Panc1 (cell line): ENCODE measurements around the gene KCNV2. TPM values are rescaled to one million over a fixed set of nuclear protein-coding genes. Genes with fewer than 3 reads are reported as not detected.

Experiments
- ATAC-seq: fragments of 200-7000 bp; cut with Tn5 transposase; 2 replicates; pipeline ENCODE4 v1.9.1; 2020; ENCODE audit warnings: mild to moderate bottlenecking, moderate library complexity
- BruUV-seq: library from RNA; stranded (reverse); fragments of 400-500 nt; replicated peaks from 2 replicates; lab custom pipeline; 2021; lab: Mats Ljungman, UMichigan
- CTCF ChIA-PET: fragments of 300-600 bp; sonication (Branson Sonifier 250); formaldehyde crosslinking; loops from one replicate; lab custom pipeline; 2022; ENCODE audit warnings: antibody characterized with exemption; lab: Charles Lee
- POLR2A ChIA-PET: fragments of 300-600 bp; sonication (Branson Sonifier 250); formaldehyde crosslinking; loops from one replicate; lab custom pipeline; 2022; ENCODE audit warnings: antibody characterized with exemption; lab: Charles Lee
- DNase-seq: peaks from one replicate; pipeline ENCODE4 v3.0.0-alpha.2; 2010; ENCODE audit warnings: low read depth, low spot score
- H3K27ac ChIP-seq: 2 replicates; pipeline ENCODE4 v1.5.1; 2011; ENCODE audit warnings: mild to moderate bottlenecking, low read length, inconsistent platforms
- H3K27me3 ChIP-seq: fragments of 200-500 bp; sonication (Bioruptor generic); 2 replicates; pipeline ENCODE4 v1.6.0; 2014; ENCODE audit warnings: low read length, inconsistent platforms; ENCODE audit not compliant: control insufficient read depth, insufficient read depth
- H3K36me3 ChIP-seq: fragments of 200-500 bp; sonication (Bioruptor generic); 2 replicates; pipeline ENCODE4 v1.5.1; 2014; ENCODE audit warnings: inconsistent platforms, mild to moderate bottlenecking, low read length, moderate library complexity; ENCODE audit not compliant: control insufficient read depth, insufficient read depth
- H3K4me1 ChIP-seq: 2 replicates; pipeline ENCODE4 v1.5.1; 2011; ENCODE audit warnings: inconsistent platforms, mild to moderate bottlenecking, low read length, moderate library complexity; ENCODE audit not compliant: control insufficient read depth, insufficient read depth
- H3K4me3 ChIP-seq, 2 experiments: 2 replicates each; pipeline ENCODE4 v1.5.1; 2011 to 2012; ENCODE audit warnings: low read depth in 2 of 2, low read length in 2 of 2, mild to moderate bottlenecking in 2 of 2, inconsistent platforms in 1 of 2, moderate library complexity in 1 of 2
- H3K9me3 ChIP-seq: fragments of 200-500 bp; sonication (Bioruptor generic); 2 replicates; pipeline ENCODE4 v1.5.1; 2014; ENCODE audit warnings: low read depth, mild to moderate bottlenecking, inconsistent platforms, low read length, moderate library complexity; ENCODE audit not compliant: control insufficient read depth, insufficient read depth
- POLR2AphosphoS5 ChIP-seq: IDR thresholded peaks from 2 replicates; pipeline ENCODE4 v1.6.1; 2012; ENCODE audit warnings: mild to moderate bottlenecking, low read depth, low read length, moderate library complexity
- SIN3A ChIP-seq: IDR thresholded peaks from 2 replicates; pipeline ENCODE4 v1.6.1; 2012; ENCODE audit warnings: low read depth, mild to moderate bottlenecking, low read length, moderate library complexity, borderline replicate concordance; ENCODE audit not compliant: insufficient read depth
- TCF7L2 ChIP-seq: IDR thresholded peaks from 2 replicates; pipeline ENCODE4 v1.6.1; 2011; ENCODE audit warnings: mild to moderate bottlenecking, low read depth, low read length, inconsistent platforms
- in situ Hi-C: cut with HindIII; loops from 2 replicates; pipeline ENCODE4 v1.10.0; 2016; ENCODE audit warnings: low sequenced_read_pairs, low pct_unique_long_range_greater_than_20kb
- intact Hi-C: fragments of 100-400 bp; cut with micrococcal nuclease; formaldehyde crosslinking; loops from one replicate; pipeline ENCODE4 v1.10.0; 2022; ENCODE audit not compliant: unreplicated experiment
- total RNA-seq: library from RNA; stranded (reverse); gene quantifications from one replicate; pipeline ENCODE4 v1.2.1, GENCODE V29; 2021; ENCODE audit not compliant: unreplicated experiment
- TF ChIP-seq, protein P1 (sequence below): fragments of 450-650 bp; IDR thresholded peaks from 2 replicates; pipeline ENCODE4 v1.5.1; 2017; ENCODE audit warnings: mild to moderate bottlenecking
- TF ChIP-seq, protein P2 (sequence below), 2 experiments: IDR thresholded peaks; 2 replicates each; pipeline ENCODE4 v1.6.1; 2011 to 2012; ENCODE audit warnings: low read depth in 2 of 2, control low read depth in 1 of 2, low read length in 1 of 2, mild to moderate bottlenecking in 1 of 2, moderate library complexity in 1 of 2; ENCODE audit not compliant: insufficient read depth in 1 of 2

Gene KCNV2
- total RNA-seq, 1 experiment from 2014 or later: not detected

DNA sequence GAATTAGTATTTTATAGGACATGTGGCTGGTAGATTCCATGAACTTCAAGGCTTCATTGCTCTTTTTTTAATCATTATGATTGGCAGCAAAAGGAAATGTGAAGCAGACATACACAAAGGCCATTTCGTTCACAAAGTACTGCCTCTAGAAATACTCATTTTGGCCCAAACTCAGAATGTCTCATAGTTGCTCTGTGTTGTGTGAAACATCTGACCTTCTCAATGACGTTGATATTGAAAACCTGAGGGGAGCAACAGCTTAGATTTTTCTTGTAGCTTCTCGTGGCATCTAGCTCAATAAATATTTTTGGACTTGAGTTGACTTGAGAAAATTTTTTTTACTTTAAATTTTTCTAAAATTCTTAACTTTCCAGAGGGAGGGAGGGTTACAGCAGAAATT lies 12.4 kb downstream of the KCNV2 start:
- ATAC-seq: no peak
- no peak overlapping the region for H3K27ac ChIP-seq

DNA sequence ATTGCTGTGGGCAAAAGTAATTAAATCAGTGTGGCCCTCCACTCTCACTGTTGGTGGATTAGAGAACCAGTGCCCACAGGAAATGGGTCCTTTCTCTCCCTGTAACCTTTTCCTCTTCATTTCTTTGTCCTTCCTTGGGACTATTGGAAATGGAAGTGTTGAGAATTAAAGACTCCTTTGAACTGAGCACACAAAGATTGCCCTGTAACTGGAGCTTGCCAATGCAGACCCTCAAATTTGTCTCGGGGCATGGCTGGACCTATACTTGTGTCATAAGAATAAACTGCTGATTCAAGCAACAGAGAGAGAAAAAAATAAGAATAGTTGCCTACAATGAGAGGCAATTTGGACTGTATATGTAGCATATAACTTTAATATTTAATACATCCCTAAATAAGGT lies 13.7 kb downstream of the KCNV2 start:
- TF ChIP-seq POLR2AphosphoS5: no peak
- TF ChIP-seq, protein P1, sequence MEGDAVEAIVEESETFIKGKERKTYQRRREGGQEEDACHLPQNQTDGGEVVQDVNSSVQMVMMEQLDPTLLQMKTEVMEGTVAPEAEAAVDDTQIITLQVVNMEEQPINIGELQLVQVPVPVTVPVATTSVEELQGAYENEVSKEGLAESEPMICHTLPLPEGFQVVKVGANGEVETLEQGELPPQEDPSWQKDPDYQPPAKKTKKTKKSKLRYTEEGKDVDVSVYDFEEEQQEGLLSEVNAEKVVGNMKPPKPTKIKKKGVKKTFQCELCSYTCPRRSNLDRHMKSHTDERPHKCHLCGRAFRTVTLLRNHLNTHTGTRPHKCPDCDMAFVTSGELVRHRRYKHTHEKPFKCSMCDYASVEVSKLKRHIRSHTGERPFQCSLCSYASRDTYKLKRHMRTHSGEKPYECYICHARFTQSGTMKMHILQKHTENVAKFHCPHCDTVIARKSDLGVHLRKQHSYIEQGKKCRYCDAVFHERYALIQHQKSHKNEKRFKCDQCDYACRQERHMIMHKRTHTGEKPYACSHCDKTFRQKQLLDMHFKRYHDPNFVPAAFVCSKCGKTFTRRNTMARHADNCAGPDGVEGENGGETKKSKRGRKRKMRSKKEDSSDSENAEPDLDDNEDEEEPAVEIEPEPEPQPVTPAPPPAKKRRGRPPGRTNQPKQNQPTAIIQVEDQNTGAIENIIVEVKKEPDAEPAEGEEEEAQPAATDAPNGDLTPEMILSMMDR: no peak
- no peak for TF ChIP-seq SIN3A
- TF ChIP-seq, protein P2, sequence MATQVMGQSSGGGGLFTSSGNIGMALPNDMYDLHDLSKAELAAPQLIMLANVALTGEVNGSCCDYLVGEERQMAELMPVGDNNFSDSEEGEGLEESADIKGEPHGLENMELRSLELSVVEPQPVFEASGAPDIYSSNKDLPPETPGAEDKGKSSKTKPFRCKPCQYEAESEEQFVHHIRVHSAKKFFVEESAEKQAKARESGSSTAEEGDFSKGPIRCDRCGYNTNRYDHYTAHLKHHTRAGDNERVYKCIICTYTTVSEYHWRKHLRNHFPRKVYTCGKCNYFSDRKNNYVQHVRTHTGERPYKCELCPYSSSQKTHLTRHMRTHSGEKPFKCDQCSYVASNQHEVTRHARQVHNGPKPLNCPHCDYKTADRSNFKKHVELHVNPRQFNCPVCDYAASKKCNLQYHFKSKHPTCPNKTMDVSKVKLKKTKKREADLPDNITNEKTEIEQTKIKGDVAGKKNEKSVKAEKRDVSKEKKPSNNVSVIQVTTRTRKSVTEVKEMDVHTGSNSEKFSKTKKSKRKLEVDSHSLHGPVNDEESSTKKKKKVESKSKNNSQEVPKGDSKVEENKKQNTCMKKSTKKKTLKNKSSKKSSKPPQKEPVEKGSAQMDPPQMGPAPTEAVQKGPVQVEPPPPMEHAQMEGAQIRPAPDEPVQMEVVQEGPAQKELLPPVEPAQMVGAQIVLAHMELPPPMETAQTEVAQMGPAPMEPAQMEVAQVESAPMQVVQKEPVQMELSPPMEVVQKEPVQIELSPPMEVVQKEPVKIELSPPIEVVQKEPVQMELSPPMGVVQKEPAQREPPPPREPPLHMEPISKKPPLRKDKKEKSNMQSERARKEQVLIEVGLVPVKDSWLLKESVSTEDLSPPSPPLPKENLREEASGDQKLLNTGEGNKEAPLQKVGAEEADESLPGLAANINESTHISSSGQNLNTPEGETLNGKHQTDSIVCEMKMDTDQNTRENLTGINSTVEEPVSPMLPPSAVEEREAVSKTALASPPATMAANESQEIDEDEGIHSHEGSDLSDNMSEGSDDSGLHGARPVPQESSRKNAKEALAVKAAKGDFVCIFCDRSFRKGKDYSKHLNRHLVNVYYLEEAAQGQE (IDR thresholded peaks at IDR 0.05; ENCODE audit: insufficient read depth in 1 of 2, low read depth in 2 of 2, low read length in 1 of 2): no peak
- TF ChIP-seq TCF7L2: no peak
- ChIA-PET CTCF (no interaction called here), POLR2A (no interaction called here)
- Histone ChIP-seq H3K36me3 (no peaks in the 10 kb centered on the region), H3K4me1 (no peaks in the 10 kb centered on the region), H3K27me3 (no peaks in the 10 kb centered on the region), H3K27ac (no peak overlapping the region), H3K9me3 (no peaks in the 10 kb centered on the region), H3K4me3 (no peak overlapping the region)
- DNase-seq (no peak), ATAC-seq (no peak)
- intact Hi-C loops: no loop called here
- no TSS peak for BruUV-seq
- in situ Hi-C loops: no loop called here

More for the DNA sequence above, 12.4 kb downstream of the KCNV2 start:
- Histone ChIP-seq H3K9me3 (no peaks in the 10 kb centered on the region), H3K4me1 (no peaks in the 10 kb centered on the region), H3K4me3 (no peak overlapping the region), H3K36me3 (no peaks in the 10 kb centered on the region), H3K27me3 (no peaks in the 10 kb centered on the region)
- intact Hi-C loops: no loop called here
- no peak for DNase-seq
- BruUV-seq: no TSS peak
- TF ChIP-seq TCF7L2 (no peak), SIN3A (no peak), POLR2AphosphoS5 (no peak)
- TF ChIP-seq, protein P2 (IDR thresholded peaks at IDR 0.05; ENCODE audit: insufficient read depth in 1 of 2, low read depth in 2 of 2, low read length in 1 of 2): no peak
- TF ChIP-seq, protein P1: no peak
- ChIA-PET POLR2A (no interaction called here), CTCF (no interaction called here)
- in situ Hi-C loops: no loop called here
